ENCODE data around the gene GPD1. TPM values are rescaled to one million over a fixed set of nuclear protein-coding genes. Genes with fewer than 3 reads are reported as not detected.

Gene GPD1
- total and polyA plus RNA-seq, 10 of the 15 experiments (the other 5 are each of a cell fraction or from before 2014, with no cell fraction given), result 0.04 to 0.61 (median 0.26) TPM; not detected in 1

DNA sequence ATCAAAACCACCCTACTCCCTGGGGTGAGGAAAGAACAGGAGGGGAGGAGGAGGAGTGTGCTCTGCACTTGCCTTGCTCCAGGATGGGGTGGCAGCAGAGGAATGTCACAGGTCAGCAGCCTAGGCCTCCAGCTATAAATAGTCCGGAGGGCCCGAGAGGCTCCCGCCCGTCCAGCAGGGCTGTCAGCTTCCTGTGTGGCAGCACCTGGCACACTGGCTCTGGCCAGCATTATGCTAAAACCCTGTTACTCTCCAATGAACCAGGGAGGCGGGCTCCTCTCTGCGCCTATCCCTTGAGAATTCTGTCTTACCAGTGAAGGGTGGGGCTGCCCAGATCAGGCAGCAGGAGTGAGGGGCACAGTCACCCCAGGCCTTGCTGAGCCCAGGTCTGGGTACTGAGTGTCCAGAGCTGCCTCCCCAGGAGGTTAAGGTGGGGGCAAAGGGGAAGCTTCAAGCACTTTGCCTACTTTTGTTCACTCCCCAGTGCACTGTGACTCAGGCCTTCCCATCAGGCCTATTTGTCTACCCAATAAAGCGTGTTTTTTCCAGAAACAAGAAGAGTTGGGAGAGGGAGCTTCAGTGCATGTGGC lies 7.0 kb downstream of the GPD1 start:
- peak overlapping the region; percentile 78 for H2AFZ ChIP-seq (ENCODE audit: control insufficient read depth, low read depth, low read length)
- in situ Hi-C loops (cut with MboI), result no loop called here
- CTCF ChIA-PET, result interaction anchor here (0.7 to 13.0 kb wide), 46 partner anchors 9 to 1142 kb away, joined by 3 to 257 read pairs (median 9); partner anchors contain the start of genes CERS5, GPD1, RACGAP1 and SMARCD1
- H3K4me1 ChIP-seq (ENCODE audit: control insufficient read depth, insufficient read depth, low read length), result peaks cover 21% of the 10 kb centered on the region
- no TSS peak for BruUV-seq (replicated peaks)
- SMC1A ChIA-PET (ENCODE audit: uncharacterized antibody, unreplicated experiment), result interaction anchor here (0.8 to 4.8 kb wide), 28 partner anchors 8 to 356 kb away, joined by 3 to 36 read pairs (median 6); partner anchors contain the start of genes CERS5 and SMARCD1
- DNase-seq (ENCODE audit: low read depth, low spot score) (peak; percentile 48), ATAC-seq (peak; percentile 43), FAIRE-seq (peak; percentile 52)
- H3K4me2 ChIP-seq (ENCODE audit: control insufficient read depth, insufficient read depth), result peak overlapping the region; percentile 99
- H3K27me3 ChIP-seq (replicated peaks in 1 of 2; ENCODE audit: control insufficient read depth in 2 of 2, insufficient read depth in 2 of 2, low read length in 1 of 2), result no peaks in the 10 kb centered on the region
- H3K9ac ChIP-seq (ENCODE audit: control insufficient read depth, insufficient read depth, low read length), result peak overlapping the region; percentile 69
- H3K4me3 ChIP-seq, result peak overlapping the region; percentile 73
- 0% methylated on average over 7 of the region's 7 CpGs for WGBS (ENCODE audit: insufficient coverage, insufficient replicate concordance, low lambda C conversion rate, missing lambda C conversion rate)
- no peaks in the 10 kb centered on the region; a peak in 1 of 4 replicates for H3K36me3 ChIP-seq (ENCODE audit: control insufficient read depth in 2 of 2, insufficient read depth in 2 of 2, low read length in 1 of 2)
- POLR2A ChIA-PET, result interaction anchor here (0.6 to 5.0 kb wide), 18 partner anchors 12 to 947 kb away, joined by 3 to 72 read pairs (median 6); partner anchors contain the start of genes CERS5, LIMA1, RACGAP1 and SMARCD1
- no peaks in the 10 kb centered on the region for H3K9me3 ChIP-seq (replicated peaks; ENCODE audit: control insufficient read depth, insufficient read depth, low read length)
- H3K79me2 ChIP-seq (ENCODE audit: control insufficient read depth, insufficient read depth, low read length), result peaks cover 30% of the 10 kb centered on the region
- peak; percentile 19; the same call in 1 of the 2 replicates for TF ChIP-seq EED (IDR thresholded peaks at IDR 0.05; ENCODE audit: low read depth)
- TF ChIP-seq MEF2B (IDR thresholded peaks at IDR 0.05; ENCODE audit: partially characterized antibody, poor library complexity, severe bottlenecking), result peak; percentile 27
- peak; percentile 34; the same call in 1 of the 2 replicates for TF ChIP-seq GATAD2B (conservative IDR thresholded peaks at IDR 0.05; ENCODE audit: low read depth)
- TF ChIP-seq IKZF1 (conservative IDR thresholded peaks at IDR 0.05), result 0 out of 2 replicates have a peak, but pooled peaks have one; percentile 4
- TF ChIP-seq BHLHE40 (IDR thresholded peaks at IDR 0.05; ENCODE audit: borderline replicate concordance in 1 of 2, low read depth in 2 of 2, low read length in 1 of 2), result peak in 1 of 2 experiments; percentile 3; a peak in 1 of 4 replicates
- no peak for TF ChIP-seq YBX1 (IDR thresholded peaks at IDR 0.05)
- peak overlapping the region; percentile 85 for H3K27ac ChIP-seq (ENCODE audit: control insufficient read depth, insufficient read depth)
- intact Hi-C loops (cut with micrococcal nuclease; ENCODE audit: unreplicated experiment), result loop anchor here (1.0 kb wide), 1 partner anchor 56 kb away; the partner anchor contains the start of gene CERS5
- RAD21 ChIA-PET (ENCODE audit: unreplicated experiment), result interaction anchor here (0.7 to 5.1 kb wide), 26 partner anchors 8 to 653 kb away, joined by 3 to 66 read pairs (median 5); partner anchors contain the start of genes ATF1, CERS5, GPD1 and RACGAP1
- no peaks in the 10 kb centered on the region for H4K20me1 ChIP-seq (ENCODE audit: control insufficient read depth, insufficient read depth)

Measured in GM12878 (cell line).